ENCODE results near the gene SEMG1. TPM values are rescaled to one million over a fixed set of nuclear protein-coding genes. Genes with fewer than 3 reads are reported as not detected.

SEMG1 gene
- total RNA-seq, 1 experiment from 2014 or later, result not detected

- in situ Hi-C loops (cut with HindIII; ENCODE audit: low pct_unique_long_range_greater_than_20kb, low sequenced_read_pairs), result no loop called here
- no peak for DNase-seq (ENCODE audit: low read depth)
Observed at GRCh38 chr20:45258664-45259063, 51.8 kb downstream of the SEMG1 start.

Other genes starting within 250 kb of the SEMG1 start
- 42.3 and 48.0 TPM in 2 replicates for gene TOMM34, start 246.6 kb upstream of the SEMG1 start, total RNA-seq (2014; rRNA removed; shearing (Covaris generic); ENCODE audit: low replicate concordance)
- 4.2 and 6.9 TPM in 2 replicates for gene STK4, start 240.5 kb upstream of the SEMG1 start, total RNA-seq (2014; rRNA removed; shearing (Covaris generic); ENCODE audit: low replicate concordance)
- not detected in 2 replicates for gene KCNS1, start 105.9 kb upstream of the SEMG1 start, total RNA-seq (2014; rRNA removed; shearing (Covaris generic); ENCODE audit: low replicate concordance)
- not detected in 2 replicates for gene WFDC5, start 91.9 kb upstream of the SEMG1 start, total RNA-seq (2014; rRNA removed; shearing (Covaris generic); ENCODE audit: low replicate concordance)
- not detected in 2 replicates for gene WFDC12, start 82.6 kb upstream of the SEMG1 start, total RNA-seq (2014; rRNA removed; shearing (Covaris generic); ENCODE audit: low replicate concordance)
- not detected in 2 replicates for gene PI3, start 32.1 kb upstream of the SEMG1 start, total RNA-seq (2014; rRNA removed; shearing (Covaris generic); ENCODE audit: low replicate concordance)
- not detected in 2 replicates for gene SEMG2, start 14.3 kb downstream of the SEMG1 start, total RNA-seq (2014; rRNA removed; shearing (Covaris generic); ENCODE audit: low replicate concordance)
- gene SLPI, start 47.5 kb downstream of the SEMG1 start, total RNA-seq (2014; rRNA removed; shearing (Covaris generic); ENCODE audit: low replicate concordance), result 1.5 TPM in 1 of 2 replicates, not detected in the other
- gene RBPJL, start 99.8 kb downstream of the SEMG1 start, total RNA-seq (2014; rRNA removed; shearing (Covaris generic); ENCODE audit: low replicate concordance), result not detected in 2 replicates
- 0.10 and 2.1 TPM in 2 replicates for gene MATN4, start 101.3 kb downstream of the SEMG1 start, total RNA-seq (2014; rRNA removed; shearing (Covaris generic); ENCODE audit: low replicate concordance)
- 92.8 and 111 TPM in 2 replicates for gene SDC4, start 141.4 kb downstream of the SEMG1 start, total RNA-seq (2014; rRNA removed; shearing (Covaris generic); ENCODE audit: low replicate concordance)
- gene SYS1, start 156.1 kb downstream of the SEMG1 start, total RNA-seq (2014; rRNA removed; shearing (Covaris generic); ENCODE audit: low replicate concordance), result 59.1 and 84.9 TPM in 2 replicates
- not detected in 2 replicates for gene TP53TG5, start 171.3 kb downstream of the SEMG1 start, total RNA-seq (2014; rRNA removed; shearing (Covaris generic); ENCODE audit: low replicate concordance)
- 2.5 and 21.5 TPM in 2 replicates for gene DBNDD2, start 201.3 kb downstream of the SEMG1 start, total RNA-seq (2014; rRNA removed; shearing (Covaris generic); ENCODE audit: low replicate concordance)
- gene PIGT, start 209.1 kb downstream of the SEMG1 start, total RNA-seq (2014; rRNA removed; shearing (Covaris generic); ENCODE audit: low replicate concordance), result 66.4 and 89.4 TPM in 2 replicates

Data from Caki2 (cell line).